G401 (cell line): Measurements from ENCODE around the gene TAF11. TPM values are rescaled to one million over a fixed set of nuclear protein-coding genes. Genes with fewer than 3 reads are reported as not detected.
A peak's percentile ranks its signal among the peaks of the same experiment; 100 is the strongest.
"Not testable (repeated sequence)": the region's sequence is repeated elsewhere in the genome, so short reads cannot be mapped to it uniquely, and the experiment has no call there.

Experiments
- DNase-seq: peaks from one replicate; pipeline ENCODE4 v3.0.0-alpha.2; 2015; ENCODE audit warnings: low spot score
- in situ Hi-C: cut with HindIII; loops from 2 replicates; pipeline ENCODE4 v1.10.0; 2016; ENCODE audit warnings: low sequenced_read_pairs, mixed read lengths
- total RNA-seq: library from RNA; depleted of rRNA; stranded (reverse); fragments of >200 nt; shearing (Covaris generic); gene quantifications from 2 replicates; pipeline ENCODE4 v1.2.3, GENCODE V29; 2014; rRNA removed

TAF11 gene, protein sequence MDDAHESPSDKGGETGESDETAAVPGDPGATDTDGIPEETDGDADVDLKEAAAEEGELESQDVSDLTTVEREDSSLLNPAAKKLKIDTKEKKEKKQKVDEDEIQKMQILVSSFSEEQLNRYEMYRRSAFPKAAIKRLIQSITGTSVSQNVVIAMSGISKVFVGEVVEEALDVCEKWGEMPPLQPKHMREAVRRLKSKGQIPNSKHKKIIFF
- total RNA-seq: 69.3 and 79.8 TPM in 2 replicates

DNA sequence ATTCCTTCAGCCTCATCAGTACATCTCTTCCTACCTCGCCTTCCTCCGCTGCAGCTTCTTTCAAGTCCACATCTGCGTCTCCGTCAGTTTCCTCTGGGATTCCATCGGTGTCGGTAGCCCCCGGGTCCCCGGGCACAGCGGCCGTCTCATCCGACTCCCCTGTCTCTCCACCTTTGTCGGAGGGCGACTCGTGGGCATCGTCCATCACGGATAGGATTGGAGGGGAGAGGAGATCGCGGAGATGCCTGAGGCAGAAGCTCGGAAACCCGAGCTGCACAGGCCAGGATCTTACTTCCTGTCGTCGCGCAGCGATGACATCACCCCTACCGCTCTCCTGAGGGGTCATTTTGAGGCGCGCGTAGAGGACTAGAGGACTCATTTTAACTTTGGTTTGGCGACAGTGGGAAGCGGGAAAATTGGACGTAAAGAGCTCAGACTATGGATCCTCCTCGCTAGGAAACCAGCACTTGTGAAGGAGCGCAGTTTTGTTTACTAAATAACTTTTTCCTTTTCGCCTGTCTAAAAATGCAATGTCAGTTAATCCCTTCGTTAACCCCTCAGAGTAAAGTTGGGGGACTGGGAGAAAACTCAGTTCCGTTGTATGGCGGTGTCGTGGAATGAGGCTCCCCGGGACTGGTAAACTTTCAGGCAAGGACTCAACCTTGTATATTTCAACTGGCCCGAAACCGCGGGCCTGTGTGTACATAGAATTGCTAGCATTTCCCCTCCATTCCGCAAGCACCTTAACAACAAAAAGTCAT is at the start of gene TAF11:
TAF11 (minus strand) TSS at position 290 of the 761 bp plus-strand sequence; CDS start at position 205, 85 bp downstream.
- in situ Hi-C loops: no loop called here
- DNase-seq: peak; percentile 94

DNA sequence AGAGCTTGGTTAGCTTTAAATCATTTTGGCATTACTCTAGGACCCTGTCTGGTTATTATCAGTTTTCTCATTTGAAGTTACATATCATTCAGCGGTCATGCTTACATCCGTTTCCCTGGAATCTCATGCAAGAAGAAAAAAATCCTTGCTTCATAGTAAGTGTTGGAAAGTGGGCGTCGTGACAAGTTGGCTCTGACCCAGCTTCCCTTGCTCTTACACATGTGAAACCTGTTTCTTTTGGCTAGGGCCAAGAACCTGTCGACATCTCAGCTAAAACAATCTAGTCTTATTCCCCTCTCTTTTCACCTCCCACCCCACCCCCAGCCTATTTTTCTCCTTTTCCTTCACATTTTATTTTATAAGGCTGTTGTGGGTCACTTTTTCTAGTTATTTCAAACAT is 46.7 kb upstream of the TAF11 start:
- DNase-seq: peak; percentile 25
- in situ Hi-C loops: loop anchor here (5.0 kb wide), 1 partner anchor 48 kb away; no protein-coding TSS in a partner anchor

DNA sequence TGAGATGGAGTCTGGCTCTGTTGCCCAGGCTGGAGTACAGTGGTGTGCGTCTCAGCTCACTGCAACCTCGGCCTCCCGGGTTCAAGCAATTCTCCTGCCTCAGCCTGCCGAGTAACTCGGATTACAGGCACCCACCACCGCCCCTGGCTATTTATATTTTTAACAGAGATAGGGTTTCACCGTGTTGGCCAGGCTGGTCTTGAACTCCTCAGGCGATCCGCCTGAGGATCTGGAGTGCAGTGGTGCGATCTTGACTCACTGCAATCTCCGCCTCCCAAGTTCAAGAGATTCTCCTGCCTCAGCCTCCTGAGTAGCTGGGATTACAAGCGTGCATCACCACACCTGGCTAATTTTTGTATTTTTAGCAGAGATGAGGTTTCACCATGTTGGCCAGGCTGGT is 44.4 kb upstream of the TAF11 start:
- in situ Hi-C loops: loop anchor here (5.0 kb wide), 1 partner anchor 50 kb away; no protein-coding TSS in a partner anchor
- DNase-seq: not testable (repeated sequence)

DNA sequence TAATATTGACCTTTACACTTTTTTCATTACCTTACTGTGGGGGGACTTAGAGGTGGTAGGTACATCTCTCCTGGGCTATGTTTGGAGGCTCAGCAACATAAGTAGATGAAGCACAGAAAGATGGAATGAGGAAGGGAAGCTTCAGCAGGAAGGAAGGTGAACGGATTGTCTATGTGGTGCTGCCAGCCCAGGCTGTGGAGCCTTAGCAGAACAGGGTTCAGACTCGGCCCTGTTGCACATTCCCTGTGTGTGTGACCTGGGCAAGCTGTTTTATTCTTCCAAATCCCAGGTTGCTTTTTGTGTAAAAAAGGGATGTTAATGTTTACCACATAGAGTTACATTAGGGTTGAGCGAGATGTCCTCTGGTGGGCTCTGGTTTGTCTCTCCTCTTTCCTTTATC is 42.4 kb upstream of the TAF11 start:
- DNase-seq: no peak
- in situ Hi-C loops: loop anchor here (5.0 kb wide), 1 partner anchor 52 kb away; no protein-coding TSS in a partner anchor

DNA sequence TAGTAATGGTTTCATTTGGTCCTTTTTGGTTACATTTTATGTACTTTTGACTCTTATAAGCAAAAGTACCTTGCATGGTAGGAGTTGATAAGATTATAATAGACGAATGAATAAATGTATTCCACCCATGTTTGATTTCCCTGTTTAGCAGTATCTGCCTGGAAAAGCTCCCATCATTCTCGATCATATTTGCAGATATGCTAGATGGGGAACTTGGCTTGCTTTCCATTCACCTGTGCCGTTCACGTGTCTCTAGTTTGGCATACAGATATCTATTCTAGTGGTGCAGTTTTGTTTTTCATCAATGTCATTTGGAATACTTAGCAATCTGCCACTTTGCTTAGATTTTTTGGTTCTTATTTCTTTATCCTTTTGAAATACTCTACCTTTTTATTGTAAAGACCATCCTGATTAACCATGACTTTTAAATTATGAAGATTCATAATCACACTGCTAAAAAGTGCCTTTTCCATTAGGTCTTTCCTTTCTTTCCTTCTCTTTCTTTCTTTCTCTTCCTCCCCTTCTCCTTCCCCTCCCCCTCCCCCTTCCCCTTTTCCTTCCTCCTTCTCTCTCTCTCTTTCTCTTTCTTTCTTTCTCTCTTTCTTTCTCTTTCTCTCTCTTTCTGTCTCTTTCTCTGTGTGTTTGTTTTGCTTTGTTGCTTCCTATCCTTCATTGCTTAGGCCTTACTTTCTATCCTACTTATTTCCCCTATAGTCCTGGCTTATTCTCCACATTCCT is 41.6 kb upstream of the TAF11 start:
- in situ Hi-C loops: no loop called here
- DNase-seq: peak; percentile 20

DNA sequence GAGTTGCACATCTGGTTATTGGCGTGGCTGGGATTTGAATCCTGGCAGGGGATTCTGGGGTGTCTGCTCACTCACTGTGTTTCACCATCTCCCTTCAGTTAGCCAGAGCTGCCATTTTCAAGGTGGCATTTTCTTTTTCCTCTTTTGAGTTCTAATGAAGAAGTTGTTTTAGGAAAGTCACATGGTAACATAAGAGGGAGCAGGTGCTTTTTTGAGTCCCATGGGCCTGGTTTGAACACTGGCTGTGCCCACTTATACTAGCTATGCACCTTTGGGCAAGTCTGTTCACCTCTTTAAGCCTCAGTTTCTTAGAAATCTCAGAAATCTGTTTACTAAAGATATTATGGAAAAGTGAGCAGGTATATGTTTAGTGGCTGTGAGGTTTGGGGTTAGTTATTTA is 40.9 kb upstream of the TAF11 start:
- in situ Hi-C loops: no loop called here
- no peak for DNase-seq

DNA sequence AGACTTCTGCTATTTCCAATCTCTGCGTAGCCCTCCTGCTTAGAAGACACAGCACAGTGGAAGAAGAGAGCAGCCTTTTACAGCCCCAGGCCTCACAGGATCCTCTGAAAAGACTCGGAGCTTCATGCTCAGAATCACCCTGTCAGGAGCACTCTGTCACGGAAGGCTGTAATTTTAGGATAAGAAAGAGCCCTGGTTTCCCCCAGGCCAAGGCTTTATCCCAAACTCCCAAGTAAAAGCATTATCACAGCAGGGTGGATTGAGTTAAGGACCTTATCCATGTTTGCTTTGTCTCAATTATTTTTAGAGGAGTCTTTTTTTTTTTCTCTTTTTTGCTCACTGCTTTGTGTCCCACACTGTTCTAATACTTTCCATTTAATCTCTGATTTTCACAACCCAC is 40.4 kb upstream of the TAF11 start:
- in situ Hi-C loops: no loop called here
- DNase-seq: no peak

DNA sequence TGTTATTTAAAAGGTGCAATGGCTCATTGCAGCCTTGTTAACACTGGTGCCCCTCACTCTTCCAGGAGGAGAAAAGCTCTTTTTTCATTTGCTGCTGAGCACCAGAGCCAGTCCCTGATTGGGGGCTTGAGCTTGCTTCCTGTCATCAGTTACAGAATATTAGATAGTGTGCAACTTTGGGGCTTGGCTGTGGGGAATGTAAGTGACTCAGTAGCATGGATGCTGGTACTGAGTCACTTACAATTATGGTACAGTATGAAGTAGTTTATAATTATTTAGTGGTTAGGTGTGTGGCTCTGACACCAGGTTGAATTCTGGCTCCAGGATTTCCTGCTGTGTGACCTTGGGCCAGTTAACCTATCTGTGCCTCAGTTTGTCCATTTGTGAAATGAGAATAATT is 38.8 kb upstream of the TAF11 start:
- in situ Hi-C loops: no loop called here
- DNase-seq: no peak

DNA sequence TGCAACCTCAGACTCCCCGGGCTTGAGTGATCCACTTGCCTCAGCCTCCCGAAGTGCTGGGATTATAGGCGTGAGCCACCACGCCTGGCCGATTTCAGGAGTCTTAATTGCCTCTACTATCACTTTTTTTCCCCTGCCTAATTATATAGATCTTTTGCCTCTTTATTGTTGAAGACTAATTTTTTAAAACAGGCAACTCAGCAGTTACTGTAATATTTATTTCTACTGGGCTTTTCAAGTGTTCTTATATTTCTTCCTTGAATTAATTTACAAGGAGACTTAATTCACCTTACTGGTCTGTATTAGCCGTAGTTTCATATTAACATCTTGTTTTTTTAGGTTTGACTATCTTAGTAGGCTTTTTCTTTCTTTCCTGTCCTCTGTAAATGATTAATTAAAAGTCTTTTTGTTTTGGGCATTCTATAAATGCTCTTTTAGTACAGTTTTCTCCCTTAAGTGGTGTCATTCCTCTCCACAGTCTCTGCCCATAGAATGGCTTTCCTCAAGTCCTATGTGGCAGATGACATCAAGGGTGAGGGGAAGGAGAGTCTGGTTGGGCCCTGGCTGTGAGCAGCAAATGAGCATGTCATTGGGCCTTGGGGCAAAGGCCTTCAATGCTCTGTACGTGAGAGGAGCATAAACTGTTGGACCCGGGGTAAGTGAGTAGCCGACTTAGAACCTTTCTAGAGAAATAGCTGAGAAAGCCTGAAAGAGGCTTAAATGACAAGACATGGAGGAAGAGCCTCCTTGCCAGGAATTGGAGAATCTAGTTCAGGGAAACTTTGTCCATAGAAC is 37.2 kb upstream of the TAF11 start:
- DNase-seq: no peak
- in situ Hi-C loops: no loop called here

DNA sequence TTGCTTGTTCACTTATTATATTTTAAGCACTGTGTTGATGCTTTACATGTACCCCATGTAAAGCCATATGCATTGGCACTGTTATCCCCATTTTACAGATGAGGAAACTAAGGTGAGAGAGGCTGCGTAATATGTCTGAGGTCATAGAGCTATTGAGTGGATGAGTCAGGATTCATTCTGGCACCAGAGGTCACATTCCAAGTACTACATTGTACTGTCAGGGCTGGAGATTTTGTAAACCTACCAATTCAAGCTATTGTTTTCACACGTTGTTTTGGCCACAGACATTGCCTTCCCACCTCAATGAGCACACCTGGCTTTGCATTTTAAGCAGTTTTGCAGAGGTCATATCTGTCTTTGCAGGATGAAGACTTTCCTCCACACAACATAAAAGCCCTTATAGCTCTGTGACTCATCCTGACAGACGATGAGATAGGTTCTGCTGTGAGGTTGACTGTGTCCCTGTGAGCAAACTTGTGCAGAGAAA is 34.4 kb upstream of the TAF11 start:
- no peak for DNase-seq
- in situ Hi-C loops: no loop called here

DNA sequence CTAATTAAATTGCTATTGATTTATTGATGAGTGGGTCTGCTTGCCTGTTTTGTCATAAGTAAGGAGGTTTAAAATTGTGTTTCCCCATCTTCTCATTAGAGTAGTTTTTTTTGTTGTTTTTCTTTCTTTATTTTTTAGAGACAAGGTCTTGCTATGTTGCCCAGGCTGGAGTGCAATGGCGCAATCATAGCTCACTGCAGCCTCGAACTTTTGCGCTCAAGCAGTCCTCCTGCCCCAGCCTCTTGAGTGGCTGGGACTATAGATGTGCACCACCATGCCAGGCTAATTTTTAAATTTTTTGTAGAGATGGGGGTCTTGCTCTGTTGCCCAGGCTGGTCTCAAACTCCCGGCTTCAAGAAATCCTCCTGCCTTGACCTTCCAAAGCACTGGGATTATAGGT is 32.3 kb upstream of the TAF11 start:
- no peak for DNase-seq
- in situ Hi-C loops: no loop called here

DNA sequence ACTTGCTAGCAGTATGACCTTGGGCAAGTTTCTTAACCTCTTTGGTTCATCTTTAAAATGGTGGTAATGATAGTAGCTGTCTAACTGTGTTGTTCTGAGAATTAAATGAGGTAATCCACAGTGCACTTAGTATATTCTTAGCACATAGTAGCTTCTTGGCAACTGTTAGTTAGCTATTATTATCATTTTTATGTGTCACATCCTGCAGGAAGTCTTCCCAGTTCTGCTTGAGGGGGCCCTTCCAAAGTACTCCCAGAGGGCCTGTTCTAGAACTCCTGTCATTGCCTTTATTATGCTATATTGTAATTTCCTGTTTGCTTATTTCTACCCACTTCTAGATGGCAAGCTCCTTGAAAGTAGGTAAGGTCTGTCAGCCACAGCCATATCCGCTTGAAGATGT is 31.8 kb upstream of the TAF11 start:
- DNase-seq: no peak
- in situ Hi-C loops: no loop called here

DNA sequence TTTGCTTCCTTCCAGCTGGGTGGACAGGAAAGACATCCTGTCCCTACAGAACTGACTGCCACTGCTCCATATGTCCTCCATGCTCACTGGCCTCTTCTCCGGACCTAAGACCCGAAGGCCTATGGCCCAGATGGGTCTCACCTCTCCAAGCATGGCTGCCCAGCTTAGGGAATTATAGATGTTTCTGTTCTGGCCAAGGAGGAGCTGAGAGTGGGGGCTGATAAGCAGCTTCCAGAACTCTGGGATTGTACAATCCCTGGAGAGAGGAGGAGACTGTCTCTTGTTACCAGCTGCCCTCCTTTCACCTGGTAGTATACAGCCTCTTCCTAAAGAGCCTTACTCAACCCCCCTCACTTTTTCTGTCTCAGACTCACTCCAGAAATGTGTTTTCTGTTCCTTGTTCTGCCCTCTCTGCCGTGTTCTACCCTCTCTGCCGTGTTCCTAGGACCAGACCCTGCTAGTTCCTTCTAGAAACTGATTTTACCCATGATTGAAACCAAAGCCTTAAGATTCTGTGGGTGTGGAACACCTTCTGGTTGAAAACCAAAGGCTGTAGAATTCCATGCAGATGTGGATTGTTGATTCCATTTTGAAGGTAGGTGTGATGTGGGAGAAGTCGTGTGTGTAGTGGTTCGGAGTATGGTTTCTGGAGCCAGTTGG is 29.9 kb upstream of the TAF11 start:
- DNase-seq: no peak
- in situ Hi-C loops: no loop called here

DNA sequence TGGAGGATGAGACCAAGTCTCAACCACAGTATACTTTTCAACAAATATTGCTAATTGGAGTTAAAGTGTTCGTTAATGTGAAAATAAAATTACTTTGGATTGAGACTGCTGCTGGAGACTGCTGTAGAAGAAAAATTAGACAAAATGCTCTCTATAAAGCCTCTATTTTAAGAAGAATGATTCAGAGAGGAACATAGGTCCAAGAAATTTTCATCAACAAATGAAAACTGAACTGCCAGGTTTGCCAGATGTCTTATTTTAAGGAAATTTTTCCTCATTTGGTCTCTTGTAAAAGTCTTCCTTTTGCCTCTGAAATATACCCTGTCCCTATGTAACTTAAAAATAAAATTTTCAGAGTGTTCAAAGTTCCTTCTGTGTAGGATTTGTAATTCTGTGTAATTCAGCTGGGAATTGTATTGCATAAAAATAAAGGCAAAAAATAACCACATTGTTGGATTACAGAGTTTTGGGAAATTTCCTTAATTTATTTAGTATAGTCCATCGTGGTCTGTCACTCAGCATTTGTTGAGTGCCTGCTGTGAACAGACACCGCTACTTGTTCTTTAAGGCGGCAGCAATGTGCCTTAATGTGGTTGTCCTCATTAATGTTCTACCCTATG is 28.6 kb upstream of the TAF11 start:
- in situ Hi-C loops: no loop called here
- no peak for DNase-seq

DNA sequence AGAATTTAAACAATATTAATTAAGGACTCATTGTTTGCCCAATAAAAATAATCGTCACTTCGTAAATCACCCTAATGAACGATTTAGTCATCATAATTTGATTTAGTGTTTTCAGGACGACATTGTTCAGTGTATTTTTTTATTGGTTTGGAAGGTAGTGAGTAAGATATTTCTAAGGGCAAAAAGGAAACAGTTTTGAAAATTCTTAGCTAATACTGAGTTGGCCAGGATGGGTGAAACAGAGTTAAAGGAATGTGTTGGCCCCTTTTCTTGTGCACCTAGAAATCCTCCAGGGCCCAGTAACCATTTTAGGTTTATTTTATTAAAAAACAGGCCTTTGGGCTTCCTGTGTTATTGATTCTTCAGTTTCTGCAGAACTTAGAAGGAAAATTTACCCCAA is 26.5 kb upstream of the TAF11 start:
- no peak for DNase-seq
- in situ Hi-C loops: no loop called here

DNA sequence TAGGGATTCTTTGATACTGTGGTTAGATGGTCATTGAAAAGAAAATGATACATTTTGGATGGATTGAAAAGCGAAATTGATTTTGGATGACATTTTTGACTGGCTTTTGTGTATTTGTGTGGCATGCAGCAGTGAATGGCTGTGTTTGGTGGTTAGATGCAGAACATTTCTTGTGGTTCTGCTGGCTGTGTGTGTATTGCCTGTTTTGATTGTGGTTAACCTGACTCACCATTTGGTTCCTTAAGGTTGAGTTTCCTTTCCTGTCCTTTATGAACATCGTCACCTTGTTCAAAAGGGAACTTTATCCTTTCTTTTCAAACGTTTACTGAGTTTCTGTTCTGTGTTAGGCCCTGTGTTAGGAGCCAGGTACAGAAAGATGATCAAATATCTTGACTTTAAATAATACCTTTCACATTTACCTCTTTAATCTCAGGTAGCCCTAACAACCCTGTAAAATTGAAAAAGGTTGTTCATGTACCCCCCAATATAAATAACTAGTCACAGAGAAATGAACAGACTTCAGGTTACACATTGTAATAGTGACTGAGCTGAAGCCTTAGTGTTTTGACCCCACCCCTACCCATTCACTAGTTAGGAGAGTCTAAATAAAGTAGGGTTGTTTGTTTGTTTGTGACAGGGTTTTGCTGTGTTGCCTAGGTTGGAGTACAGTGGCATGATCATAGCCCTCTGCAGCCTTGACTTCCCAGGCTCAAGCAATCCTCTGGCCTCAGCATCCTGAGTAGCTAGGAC is 25.0 kb upstream of the TAF11 start:
- no peak for DNase-seq
- in situ Hi-C loops: no loop called here

DNA sequence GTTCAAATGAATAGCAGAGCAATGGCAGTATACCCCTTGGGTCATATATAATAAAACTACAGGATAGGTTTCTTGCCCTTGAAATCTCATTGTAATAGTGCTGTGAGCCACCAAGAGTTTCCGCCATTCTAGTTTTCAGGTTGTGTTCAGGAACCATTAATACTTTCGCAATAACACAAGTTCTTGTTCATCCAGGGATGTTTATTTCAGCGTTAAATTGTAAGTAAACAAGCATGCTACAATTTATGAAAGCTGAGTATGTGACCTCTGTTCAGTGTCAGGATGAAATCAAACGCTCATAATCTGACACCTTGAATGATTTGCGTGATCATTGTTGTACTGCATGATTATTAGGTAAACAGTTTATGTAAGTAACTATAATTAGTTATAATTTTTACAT is 24.0 kb upstream of the TAF11 start:
- DNase-seq: no peak
- in situ Hi-C loops: no loop called here
